NCI-H82 treated with DMSO at 0.1 percent for 48 hours (cell line): ENCODE results near the gene ASTN2.

Experiments used
- DNase-seq: peaks from one replicate; lab custom pipeline; 2025; ENCODE audit not compliant: unreplicated experiment; lab: John Stamatoyannopoulos, UW

Gene ASTN2

DNA sequence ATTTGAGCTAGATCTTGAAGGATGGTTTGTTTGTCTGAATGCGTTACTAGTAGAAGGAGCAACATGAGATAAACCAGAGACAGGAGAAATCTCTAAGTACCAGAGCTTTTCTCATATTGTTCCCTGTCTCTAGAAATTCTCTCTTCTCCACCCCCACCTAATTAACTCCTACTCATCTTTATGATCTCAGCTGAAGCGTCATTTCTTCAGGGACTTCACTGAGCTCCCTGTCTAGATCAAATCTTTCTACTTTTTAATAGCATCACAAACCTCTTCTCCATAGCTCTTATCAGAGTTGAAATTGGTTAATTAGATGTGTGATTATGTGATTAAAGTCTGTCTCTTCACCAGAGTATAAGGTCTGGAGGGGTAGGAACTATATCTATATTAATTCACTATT is 1035.0 kb downstream of the ASTN2 start:
- DNase-seq, result no peak

DNA sequence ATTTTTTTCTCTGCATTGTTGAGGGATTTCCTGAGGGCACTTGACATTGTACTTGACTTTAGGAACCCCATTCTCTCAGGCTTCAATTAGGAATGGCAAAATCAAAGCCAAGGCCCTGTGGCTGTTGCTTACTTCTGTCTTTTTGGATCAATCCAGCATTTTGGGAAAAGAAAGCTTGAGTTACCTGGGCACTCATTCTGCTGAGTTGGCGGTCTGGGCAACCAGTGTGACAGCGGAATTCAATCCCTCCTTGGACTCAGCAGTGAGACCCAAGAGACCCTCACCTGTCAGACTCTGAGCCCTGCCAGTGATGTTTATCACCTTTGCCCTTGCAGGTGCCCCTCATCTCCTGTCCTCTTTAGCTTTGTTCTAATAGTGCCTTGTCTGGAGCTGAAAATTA is 1036.0 kb downstream of the ASTN2 start:
- DNase-seq, result no peak

DNA sequence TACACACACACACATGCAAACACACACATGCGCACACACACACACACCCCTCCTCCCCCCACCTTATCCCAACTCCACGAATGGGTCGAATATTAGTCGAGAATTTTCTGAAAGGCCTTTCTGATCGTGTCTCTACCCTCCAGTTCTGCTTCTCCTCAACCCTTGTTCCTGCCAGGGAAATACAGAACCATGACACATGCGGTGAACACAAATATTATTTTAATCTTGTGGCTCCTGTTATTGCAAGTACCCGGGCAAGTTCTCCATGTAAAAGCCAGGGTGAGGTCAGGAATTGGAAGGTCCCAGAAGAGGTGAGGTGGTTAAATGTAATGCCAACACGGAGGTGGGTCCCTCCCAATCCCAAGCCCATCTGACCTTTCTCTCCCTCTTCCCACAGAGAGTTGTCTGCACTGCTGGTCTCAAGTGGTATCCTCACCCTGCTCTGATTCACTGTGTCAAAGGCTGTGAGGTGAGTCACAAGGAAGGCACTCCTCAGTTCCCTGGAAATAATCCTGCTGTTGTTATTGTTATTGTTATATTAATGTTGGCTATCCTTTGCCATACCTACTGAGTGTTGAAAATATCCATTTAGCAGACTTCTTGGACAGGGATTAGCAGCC is 1037.6 kb downstream of the ASTN2 start:
- no peak for DNase-seq
